Measurements from ENCODE around the gene CCDC171. TPM values are rescaled to one million over a fixed set of nuclear protein-coding genes. Genes with fewer than 3 reads are reported as not detected.

The CCDC171 gene
- total RNA-seq, 3 donors from 2014 or later = 3.6 to 4.5 (median 3.6) TPM

- intact Hi-C loops (cut with DNase I, micrococcal nuclease) = no loop called here
- TF ChIP-seq, protein P1, sequence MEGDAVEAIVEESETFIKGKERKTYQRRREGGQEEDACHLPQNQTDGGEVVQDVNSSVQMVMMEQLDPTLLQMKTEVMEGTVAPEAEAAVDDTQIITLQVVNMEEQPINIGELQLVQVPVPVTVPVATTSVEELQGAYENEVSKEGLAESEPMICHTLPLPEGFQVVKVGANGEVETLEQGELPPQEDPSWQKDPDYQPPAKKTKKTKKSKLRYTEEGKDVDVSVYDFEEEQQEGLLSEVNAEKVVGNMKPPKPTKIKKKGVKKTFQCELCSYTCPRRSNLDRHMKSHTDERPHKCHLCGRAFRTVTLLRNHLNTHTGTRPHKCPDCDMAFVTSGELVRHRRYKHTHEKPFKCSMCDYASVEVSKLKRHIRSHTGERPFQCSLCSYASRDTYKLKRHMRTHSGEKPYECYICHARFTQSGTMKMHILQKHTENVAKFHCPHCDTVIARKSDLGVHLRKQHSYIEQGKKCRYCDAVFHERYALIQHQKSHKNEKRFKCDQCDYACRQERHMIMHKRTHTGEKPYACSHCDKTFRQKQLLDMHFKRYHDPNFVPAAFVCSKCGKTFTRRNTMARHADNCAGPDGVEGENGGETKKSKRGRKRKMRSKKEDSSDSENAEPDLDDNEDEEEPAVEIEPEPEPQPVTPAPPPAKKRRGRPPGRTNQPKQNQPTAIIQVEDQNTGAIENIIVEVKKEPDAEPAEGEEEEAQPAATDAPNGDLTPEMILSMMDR (IDR thresholded peaks at IDR 0.05) = no peak
- Histone ChIP-seq H3K36me3 (ENCODE audit: low read depth) (no peaks in the 10 kb centered on the region), H3K4me1 (ENCODE audit: low read depth) (no peaks in the 10 kb centered on the region), H3K4me3 (no peak overlapping the region), H3K9me3 (no peaks in the 10 kb centered on the region)
- no peak for DNase-seq
- ATAC-seq = no peak
These were observed 314.5 kb downstream of the CCDC171 start for GRCh38 chr9:15867334-15867733.

- Histone ChIP-seq H3K4me1 (ENCODE audit: low read depth) (no peaks in the 10 kb centered on the region), H3K4me3 (no peak overlapping the region), H3K9me3 (no peaks in the 10 kb centered on the region), H3K36me3 (ENCODE audit: low read depth) (no peaks in the 10 kb centered on the region)
- TF ChIP-seq, protein P1 (IDR thresholded peaks at IDR 0.05) = no peak
- ATAC-seq (peak; percentile 41), DNase-seq (peak in 2 of 3 donors; percentile 21 to 49)
- intact Hi-C loops (cut with DNase I, micrococcal nuclease) = no loop called here
These were observed 315.1 kb downstream of the CCDC171 start for GRCh38 chr9:15867988-15868387.

DNA sequence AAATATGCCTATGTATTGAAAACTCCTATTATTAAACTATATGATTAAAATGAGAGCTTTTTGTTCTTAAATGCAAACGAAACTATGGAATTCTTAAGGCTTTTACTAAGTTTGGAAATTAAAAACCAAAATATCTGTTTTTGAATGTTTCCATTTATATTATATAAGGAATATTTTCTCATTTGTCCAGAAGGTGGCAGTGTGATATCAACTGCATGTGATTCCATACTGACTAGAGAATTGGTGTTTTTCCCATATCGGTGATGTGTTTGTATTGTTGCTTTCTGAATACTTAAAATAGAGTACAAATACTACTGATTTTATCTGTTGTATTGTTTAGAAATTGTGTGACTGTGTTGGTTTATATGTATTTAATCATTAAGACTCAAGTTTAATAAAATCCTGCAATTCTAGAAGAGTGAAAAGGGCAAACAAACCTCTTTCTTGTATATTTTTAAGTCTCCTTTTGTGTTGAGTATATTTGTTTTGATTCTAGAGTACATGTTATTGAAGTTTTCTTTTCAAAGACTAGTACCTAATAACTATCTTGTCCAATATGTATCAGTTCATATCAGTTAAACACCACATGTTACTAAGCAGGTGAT lies 320.8 kb downstream of the CCDC171 start:
- H3K4me3 ChIP-seq = no peak overlapping the region
- peak; percentile 37 for ATAC-seq
- no peaks in the 10 kb centered on the region for H3K36me3 ChIP-seq (ENCODE audit: low read depth)
- DNase-seq = peak in 1 of 3 donors; percentile 3
- TF ChIP-seq, protein P1 (IDR thresholded peaks at IDR 0.05) = peak; percentile 14
- H3K4me1 ChIP-seq (ENCODE audit: low read depth) = no peaks in the 10 kb centered on the region
- no peaks in the 10 kb centered on the region for H3K9me3 ChIP-seq
- intact Hi-C loops (cut with DNase I, micrococcal nuclease) = loop anchor here in 1 of 2 donors (5.0 to 10.0 kb wide), 2 partner anchors 259 to 1591 kb away; no protein-coding TSS in a partner anchor

- Histone ChIP-seq H3K36me3 (ENCODE audit: low read depth) (no peaks in the 10 kb centered on the region), H3K4me3 (no peak overlapping the region), H3K4me1 (ENCODE audit: low read depth) (no peaks in the 10 kb centered on the region), H3K9me3 (no peaks in the 10 kb centered on the region)
- ATAC-seq (no peak), DNase-seq (no peak)
- TF ChIP-seq, protein P1 (IDR thresholded peaks at IDR 0.05) = no peak
- intact Hi-C loops (cut with DNase I, micrococcal nuclease) = no loop called here
These were observed 329.5 kb downstream of the CCDC171 start for GRCh38 chr9:15882328-15882727.

DNA sequence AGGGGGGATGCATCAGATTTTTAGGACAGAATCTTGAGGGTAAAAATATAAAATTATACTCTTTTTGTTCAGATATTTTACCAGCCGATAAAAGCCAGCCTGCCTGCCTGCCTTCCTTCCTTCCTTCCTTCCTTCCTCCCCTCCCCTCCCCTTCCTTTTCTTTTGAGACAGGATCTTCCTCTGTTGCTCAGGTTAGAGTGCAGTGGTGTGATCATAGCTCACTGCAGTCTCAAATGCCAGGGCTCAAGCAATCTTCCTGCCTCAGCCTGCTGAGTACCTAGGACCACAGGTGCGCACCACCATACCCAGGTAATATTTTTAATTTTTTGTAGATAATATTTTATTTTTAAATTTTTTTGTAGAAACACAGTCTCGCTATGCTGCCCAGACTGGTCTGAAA lies 330.0 kb downstream of the CCDC171 start:
- no peaks in the 10 kb centered on the region for H3K4me1 ChIP-seq (ENCODE audit: low read depth)
- TF ChIP-seq, protein P1 (IDR thresholded peaks at IDR 0.05) = no peak
- DNase-seq = no peak
- no peak overlapping the region for H3K4me3 ChIP-seq
- no peaks in the 10 kb centered on the region for H3K9me3 ChIP-seq
- ATAC-seq = no peak
- intact Hi-C loops (cut with DNase I, micrococcal nuclease) = no loop called here
- no peaks in the 10 kb centered on the region for H3K36me3 ChIP-seq (ENCODE audit: low read depth)
